Skeletal muscle cell (primary cell): ENCODE measurements around the gene ADGRE1.
"Not testable (repeated sequence)": the region's sequence is repeated elsewhere in the genome, so short reads cannot be mapped to it uniquely, and the experiment has no call there.

Source experiments
- DNase-seq: peaks from one replicate; pipeline ENCODE4 v3.0.0-alpha.2; 2010; ENCODE audit warnings: low read depth
- H3K4me3 ChIP-seq: 2 replicates; pipeline ENCODE4 v1.5.1; 2011; ENCODE audit warnings: low read depth, mild to moderate bottlenecking, control low read depth, low read length, moderate library complexity

ADGRE1 gene

GRCh38 chr19:6887316-6887715 is at the start of gene ADGRE1:
Gene ADGRE1, plus strand, starts transcription at chr19:6887579. Its CDS starts 30 bp downstream, at chr19:6887609.
- DNase-seq: no peak
- H3K4me3 ChIP-seq: no peak within 1 kb of the TSS

- no peak overlapping the region for H3K4me3 ChIP-seq
- DNase-seq: no peak
Observed at GRCh38 chr19:6838062-6838655, 49.2 kb upstream of the ADGRE1 start.

- DNase-seq: no peak
- no peak overlapping the region for H3K4me3 ChIP-seq
Observed at GRCh38 chr19:6842871-6843607, 44.3 kb upstream of the ADGRE1 start.

GRCh38 chr19:6847828-6848200 is 39.6 kb upstream of the ADGRE1 start:
- DNase-seq: no peak
- H3K4me3 ChIP-seq: no peak overlapping the region

- no peak overlapping the region for H3K4me3 ChIP-seq
- DNase-seq: no peak
Observed at GRCh38 chr19:6848986-6849385, 38.4 kb upstream of the ADGRE1 start.

GRCh38 chr19:6849876-6850275 is 37.5 kb upstream of the ADGRE1 start:
- no peak for DNase-seq
- H3K4me3 ChIP-seq: no peak overlapping the region

- no peak overlapping the region for H3K4me3 ChIP-seq
- DNase-seq: no peak
Observed at GRCh38 chr19:6851359-6851758, 36.0 kb upstream of the ADGRE1 start.

- no peak for DNase-seq
- no peak overlapping the region for H3K4me3 ChIP-seq
Observed at GRCh38 chr19:6852001-6852400, 35.4 kb upstream of the ADGRE1 start.

- H3K4me3 ChIP-seq: no peak overlapping the region
- DNase-seq: no peak
Observed at GRCh38 chr19:6853868-6854267, 33.5 kb upstream of the ADGRE1 start.

GRCh38 chr19:6854758-6855157 is 32.6 kb upstream of the ADGRE1 start:
- no peak for DNase-seq
- no peak overlapping the region for H3K4me3 ChIP-seq

- no peak overlapping the region for H3K4me3 ChIP-seq
- DNase-seq: no peak
Observed at GRCh38 chr19:6856749-6857372, 30.5 kb upstream of the ADGRE1 start.

GRCh38 chr19:6861683-6862286 is 25.6 kb upstream of the ADGRE1 start:
- no peak overlapping the region for H3K4me3 ChIP-seq
- DNase-seq: no peak

GRCh38 chr19:6862673-6863078 is 24.7 kb upstream of the ADGRE1 start:
- H3K4me3 ChIP-seq: peak overlapping the region; percentile 22
- DNase-seq: peak; percentile 32

GRCh38 chr19:6864325-6864940 is 22.9 kb upstream of the ADGRE1 start:
- H3K4me3 ChIP-seq: no peak overlapping the region
- no peak for DNase-seq

- H3K4me3 ChIP-seq: no peak overlapping the region
- no peak for DNase-seq
Observed at GRCh38 chr19:6865849-6866248, 21.5 kb upstream of the ADGRE1 start.

GRCh38 chr19:6866741-6867151 is 20.6 kb upstream of the ADGRE1 start:
- DNase-seq: no peak
- no peak overlapping the region for H3K4me3 ChIP-seq

- no peak for DNase-seq
- no peak overlapping the region for H3K4me3 ChIP-seq
Observed at GRCh38 chr19:6868351-6868750, 19.0 kb upstream of the ADGRE1 start.

- H3K4me3 ChIP-seq, DNase-seq: not testable (repeated sequence)
Observed at GRCh38 chr19:6869151-6869882, 18.1 kb upstream of the ADGRE1 start.

GRCh38 chr19:6873708-6874431 is 13.5 kb upstream of the ADGRE1 start:
- H3K4me3 ChIP-seq: no peak overlapping the region
- no peak for DNase-seq
